GM18502 (cell line): Measurements from ENCODE around the gene ZWILCH.

Experiments used
- ATAC-seq: cut with Tn5 transposase; IDR thresholded peaks from one replicate; pipeline ENCODE4 v1.9.1; 2021; ENCODE audit warnings: mild to moderate bottlenecking; ENCODE audit not compliant: unreplicated experiment, poor library complexity

Gene ZWILCH

GRCh38 chr15:66598095-66598815 is 93.1 kb downstream of the ZWILCH start:
- no peak for ATAC-seq
